GM12872 (cell line): ENCODE measurements around the gene DAPK2.
A peak's percentile ranks its signal among the peaks of the same experiment; 100 is the strongest.

ENCODE experiments used
- TF ChIP-seq, protein P1 (sequence below): IDR thresholded peaks from 3 replicates; pipeline ENCODE4 v1.5.1; 2011; ENCODE audit warnings: low read depth, mild to moderate bottlenecking, low read length, moderate library complexity; ENCODE audit not compliant: insufficient read depth

DAPK2 gene

DNA sequence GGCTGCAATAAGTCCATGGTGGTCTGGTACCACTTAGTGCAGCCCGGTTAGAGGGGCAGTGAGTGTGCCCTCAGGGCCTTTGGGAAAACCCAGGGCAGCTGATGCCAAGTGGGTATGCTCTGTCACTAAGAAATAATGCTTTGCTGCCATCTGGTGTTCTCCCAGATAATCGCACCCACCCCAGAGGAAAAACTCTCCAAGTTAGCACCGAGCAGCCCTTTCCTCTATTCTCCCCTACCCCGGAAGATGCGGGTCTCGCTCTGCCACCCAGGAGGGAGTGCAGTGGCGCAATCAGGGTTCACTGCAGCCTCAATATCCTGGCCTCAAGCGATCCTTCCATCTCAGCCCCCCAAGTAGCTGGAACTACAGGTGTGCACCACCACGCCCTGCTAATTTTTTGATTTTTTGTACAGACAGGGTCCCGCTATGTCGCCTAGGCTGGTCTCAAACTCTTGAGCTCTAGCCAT lies 21.3 kb upstream of the DAPK2 start:
- TF ChIP-seq, protein P1, sequence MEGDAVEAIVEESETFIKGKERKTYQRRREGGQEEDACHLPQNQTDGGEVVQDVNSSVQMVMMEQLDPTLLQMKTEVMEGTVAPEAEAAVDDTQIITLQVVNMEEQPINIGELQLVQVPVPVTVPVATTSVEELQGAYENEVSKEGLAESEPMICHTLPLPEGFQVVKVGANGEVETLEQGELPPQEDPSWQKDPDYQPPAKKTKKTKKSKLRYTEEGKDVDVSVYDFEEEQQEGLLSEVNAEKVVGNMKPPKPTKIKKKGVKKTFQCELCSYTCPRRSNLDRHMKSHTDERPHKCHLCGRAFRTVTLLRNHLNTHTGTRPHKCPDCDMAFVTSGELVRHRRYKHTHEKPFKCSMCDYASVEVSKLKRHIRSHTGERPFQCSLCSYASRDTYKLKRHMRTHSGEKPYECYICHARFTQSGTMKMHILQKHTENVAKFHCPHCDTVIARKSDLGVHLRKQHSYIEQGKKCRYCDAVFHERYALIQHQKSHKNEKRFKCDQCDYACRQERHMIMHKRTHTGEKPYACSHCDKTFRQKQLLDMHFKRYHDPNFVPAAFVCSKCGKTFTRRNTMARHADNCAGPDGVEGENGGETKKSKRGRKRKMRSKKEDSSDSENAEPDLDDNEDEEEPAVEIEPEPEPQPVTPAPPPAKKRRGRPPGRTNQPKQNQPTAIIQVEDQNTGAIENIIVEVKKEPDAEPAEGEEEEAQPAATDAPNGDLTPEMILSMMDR = peak; percentile 83

DNA sequence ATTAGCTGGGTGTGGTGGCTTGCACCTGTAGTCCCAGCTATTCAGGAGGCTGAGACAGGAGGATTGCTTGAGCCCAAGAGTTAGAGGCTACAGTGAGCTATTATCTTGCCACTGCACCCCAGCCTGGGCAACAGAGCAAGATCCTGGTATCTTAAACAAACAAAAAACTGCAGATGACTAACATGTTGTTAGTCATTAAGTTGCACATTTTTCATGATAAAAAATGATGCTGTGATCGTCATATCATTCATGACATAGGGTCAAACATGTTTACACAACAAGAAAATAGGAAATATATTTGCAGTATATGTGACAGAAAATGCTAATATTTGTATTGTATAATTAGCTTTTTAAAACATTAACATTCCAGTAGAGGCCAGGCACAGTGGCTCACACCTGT lies 20.2 kb upstream of the DAPK2 start:
- TF ChIP-seq, protein P1 = no peak

DNA sequence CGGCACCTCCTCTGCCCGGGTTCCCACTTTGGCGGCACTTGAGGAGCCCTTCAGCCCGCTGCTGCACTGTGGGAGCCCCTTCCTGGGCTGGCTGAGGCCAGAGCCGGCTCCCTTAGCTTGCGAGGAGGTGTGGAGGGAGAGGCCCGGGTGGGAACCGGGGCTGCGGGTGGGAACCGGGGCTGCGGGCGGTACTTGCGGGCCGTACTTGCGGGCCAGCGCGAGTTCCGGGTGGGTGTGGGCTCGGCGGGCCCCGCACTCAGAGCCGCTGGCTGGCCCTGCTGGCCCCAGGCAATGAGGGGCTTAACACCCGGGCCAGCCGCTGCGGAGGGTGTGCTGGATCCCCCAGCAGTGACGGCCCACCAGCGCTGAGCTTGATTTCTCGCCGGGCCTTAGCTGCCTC lies 14.4 kb upstream of the DAPK2 start:
- TF ChIP-seq, protein P1 = no peak

DNA sequence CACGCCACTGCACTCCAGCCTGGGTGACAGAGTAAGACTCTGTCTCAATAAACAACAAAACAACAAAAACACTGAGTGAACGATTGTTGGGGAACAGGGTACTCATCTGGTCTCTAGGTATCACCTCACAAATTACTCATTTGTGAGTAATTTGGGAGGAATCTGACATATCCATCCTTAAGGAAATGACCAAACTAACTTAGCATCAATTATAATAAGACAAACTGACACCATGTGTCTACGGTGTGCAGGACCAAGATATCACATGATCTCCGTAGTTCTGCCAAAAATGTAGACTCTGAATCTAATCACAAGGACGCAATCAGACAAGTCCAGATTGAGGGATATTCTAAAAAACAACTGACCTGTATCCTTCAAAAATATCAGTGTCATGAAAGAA lies 12.0 kb upstream of the DAPK2 start:
- TF ChIP-seq, protein P1 = no peak

DNA sequence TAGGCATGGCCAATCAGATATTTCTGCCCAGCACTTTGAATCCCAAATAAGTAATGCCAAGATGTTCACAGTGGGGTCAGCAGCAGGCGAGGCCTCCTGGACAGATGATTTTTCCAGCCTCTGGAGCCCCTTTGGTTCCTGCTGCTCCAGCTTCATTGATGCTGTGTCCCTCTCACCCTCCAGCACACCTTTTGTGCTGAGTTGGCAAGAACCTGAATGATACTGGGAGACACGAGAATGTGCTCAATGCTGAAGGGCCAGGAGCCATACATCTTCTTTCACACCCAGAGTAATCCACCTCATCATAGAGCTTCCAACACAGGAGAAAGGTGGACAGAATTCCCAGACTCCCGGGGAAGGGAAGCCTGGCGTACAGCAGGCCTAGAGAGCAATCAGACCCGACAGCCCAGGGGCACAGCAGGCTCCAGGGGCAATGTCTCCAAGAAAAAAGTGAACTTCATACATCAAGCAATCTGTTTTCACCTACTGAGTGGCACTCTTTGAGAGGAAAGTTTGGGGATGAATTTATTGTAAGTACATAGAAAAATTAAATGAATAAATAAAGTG lies 6.7 kb upstream of the DAPK2 start:
- TF ChIP-seq, protein P1 = no peak

DNA sequence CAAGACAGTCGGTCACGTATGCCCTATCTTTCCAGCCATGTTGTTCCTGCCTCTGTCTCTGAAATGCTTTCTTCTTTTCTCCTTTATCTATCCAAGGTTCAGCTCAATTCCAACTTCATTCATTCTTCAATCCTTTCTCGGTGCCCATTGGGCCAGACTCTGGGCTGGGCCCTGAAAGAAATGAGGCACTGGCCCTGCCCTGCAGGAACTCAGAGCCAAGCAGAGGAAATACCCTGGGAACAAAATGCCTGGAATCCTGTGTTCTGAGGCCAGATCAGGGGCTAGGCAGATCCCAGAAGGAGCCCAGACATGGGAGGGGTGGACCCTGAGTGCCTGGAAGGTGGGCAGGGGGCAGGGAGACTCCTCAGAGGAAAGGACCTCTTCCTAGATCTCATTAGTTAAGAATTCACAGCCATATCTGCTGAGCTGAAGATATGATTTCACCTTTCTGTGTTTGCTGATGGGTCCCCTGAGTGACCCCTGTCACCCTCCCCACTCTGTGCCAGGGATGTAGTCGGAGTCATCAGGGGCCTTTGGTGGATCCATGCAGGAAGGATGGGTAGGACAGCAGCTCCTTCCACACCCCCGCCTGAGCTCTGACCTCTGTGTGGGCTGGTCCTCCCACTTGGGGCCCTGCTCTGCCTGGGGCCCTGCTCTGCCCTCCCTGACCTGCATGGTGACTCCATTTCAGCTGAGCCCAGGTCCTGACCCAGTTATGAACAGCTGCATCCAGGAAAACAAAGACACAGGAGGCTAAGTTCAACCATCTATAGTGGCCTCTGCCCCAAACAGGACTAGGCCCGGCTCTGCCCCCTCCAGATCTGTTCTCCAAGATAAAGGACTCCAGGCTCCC lies 5.3 kb upstream of the DAPK2 start:
- TF ChIP-seq, protein P1 = no peak

DNA sequence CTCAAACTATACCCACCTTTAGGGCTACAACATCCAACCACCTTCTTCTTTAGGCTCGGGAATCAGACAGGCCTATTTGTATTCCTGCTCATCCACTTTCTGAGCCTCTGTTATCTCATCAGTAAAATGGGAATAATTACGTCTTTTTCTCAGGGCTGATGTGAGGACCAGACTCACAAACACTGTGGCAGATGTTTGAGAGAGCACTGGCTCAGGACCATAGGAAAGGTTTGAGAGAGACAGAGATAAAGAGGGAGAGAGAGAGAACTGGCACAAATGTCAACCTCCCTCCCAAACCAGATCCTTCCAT lies 4.8 kb upstream of the DAPK2 start:
- TF ChIP-seq, protein P1 = no peak
